HG02840 (cell line): ENCODE results near the gene CEP295NL.
"Not testable (repeated sequence)": the region's sequence is repeated elsewhere in the genome, so short reads cannot be mapped to it uniquely, and the experiment has no call there.

Experiments used
- ATAC-seq: cut with Tn5 transposase; IDR thresholded peaks from one replicate; pipeline ENCODE4 v1.9.1; 2021; ENCODE audit warnings: mild to moderate bottlenecking, moderate library complexity, moderate number of reproducible peaks; ENCODE audit not compliant: unreplicated experiment, low FRiP score

CEP295NL gene

DNA sequence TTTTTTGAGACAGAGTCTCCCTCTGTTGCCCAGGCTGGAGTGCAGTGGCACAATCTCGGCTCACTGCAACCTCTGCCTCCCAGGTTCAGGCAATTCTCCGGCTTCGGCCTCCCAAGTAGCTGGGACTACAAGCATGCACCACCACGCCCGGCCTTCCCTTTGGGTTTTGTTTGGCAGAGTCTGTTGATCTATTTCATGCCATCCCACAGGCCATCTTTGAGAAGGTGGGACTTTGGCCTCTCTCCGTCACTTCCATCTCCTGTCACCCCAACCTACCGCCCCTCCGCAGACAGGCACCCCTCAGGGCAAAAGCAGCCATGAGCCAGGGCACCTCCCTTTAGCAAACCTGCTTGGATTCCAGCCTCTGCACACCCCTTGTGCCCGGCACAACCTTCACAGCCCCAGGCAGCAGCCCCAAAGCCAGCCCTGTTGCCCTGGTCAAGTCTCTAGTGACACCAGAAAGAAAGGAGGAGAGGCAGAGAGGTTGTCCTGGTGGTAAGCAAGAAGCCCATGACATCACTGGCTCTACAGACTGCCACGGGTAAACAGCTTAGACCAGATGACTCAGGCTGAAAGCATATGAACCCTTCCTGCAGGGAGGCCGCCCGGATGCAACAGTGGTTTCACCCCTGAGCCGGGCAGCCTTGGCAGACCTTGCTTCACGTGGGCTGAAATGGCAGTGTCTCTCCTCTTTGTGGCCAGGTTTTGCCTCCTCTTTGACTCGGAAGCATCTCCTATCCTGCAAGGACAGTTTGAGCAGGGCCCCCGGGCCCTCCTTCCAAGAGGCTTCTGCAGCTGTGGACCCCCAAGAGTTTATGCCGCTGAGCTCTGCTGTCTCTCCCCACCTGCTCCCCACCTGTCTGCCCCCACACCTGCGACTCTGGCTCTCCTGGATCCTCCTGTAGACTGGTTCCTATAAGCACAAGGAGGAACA, 30.3 kb upstream of the CEP295NL start:
- no peak for ATAC-seq

DNA sequence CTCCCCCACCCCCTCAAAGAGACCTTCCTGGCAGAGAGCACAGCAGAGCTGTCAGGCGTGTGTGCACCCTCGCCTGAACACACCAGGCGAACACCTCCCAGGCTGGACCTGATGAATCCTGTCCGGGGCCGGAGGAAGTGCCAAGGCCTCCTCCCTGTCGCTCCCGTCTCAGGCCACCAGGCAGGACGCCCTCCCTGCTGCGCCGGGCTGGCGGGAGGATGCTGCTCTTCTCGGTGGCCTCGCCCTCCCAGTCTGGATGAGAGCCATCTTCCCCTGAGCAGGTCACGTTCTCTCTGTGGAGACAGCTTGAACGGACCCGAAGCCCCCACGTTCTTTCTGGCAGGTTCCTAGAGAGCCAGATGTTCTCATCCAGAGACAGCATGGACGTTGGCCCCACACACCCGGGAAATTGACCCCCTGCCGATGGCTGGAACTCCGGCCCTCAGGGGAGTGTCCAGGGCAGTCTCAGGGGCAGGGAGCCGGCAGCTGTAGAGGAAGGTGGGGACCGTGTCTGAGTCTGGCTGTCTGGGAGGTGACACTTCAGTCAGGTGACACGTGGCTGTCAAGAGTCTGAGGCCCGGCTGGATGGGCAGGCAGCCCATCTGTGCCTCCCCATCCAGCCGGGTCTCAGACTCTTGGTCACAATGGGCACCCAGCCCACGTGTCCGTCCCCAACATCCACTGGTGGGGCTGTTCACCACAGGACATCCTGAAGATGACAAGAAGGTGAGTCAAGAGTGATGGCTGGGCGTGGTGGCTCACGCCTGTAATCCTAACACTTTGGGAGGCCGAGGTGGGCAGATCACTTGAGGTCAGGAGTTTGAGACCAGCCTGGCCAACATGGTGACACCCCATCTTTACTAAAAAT, 27.1 kb upstream of the CEP295NL start:
- no peak for ATAC-seq

DNA sequence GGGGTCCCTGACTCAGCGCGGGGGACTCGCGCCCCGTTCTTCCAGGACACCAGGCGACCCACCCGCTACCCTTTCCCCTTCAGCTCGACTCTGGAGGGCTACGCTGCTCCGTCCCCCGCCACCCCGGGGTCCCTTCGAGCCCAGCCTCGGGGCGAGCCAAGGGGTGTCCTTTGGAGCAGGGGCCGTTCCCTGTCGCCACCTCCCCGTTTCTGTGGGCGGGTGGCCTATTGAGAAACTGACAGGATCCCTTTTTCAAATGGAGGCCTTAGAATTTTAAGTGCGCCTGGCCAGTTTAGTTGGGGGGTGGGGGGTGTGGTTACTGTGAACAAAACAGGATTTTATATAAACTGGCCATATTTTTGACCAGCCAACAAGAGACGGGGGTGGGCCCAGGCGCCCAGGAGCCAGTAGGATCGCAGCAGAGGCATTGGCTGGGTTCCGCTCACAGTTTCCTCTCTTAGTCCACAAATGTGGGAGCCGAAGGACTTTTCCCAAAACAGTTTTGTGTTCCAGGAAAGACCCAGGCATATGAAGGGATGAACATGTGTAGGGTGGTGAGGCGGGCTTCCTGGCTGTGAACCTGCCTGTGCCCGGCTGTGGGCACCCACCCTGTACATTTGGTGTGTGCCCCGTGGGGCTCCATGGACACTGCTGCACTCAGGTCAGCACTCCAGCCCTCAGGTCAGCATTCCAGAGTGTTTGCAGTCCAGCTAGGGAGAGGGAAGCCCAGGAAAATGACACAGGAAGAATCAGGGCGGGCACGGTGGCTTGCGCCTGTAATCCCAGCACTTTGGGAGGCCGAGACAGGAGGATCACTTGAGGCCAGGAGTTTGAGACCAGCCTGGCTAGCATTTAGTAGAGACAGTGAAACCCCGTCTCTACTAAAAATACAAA, 22.9 kb upstream of the CEP295NL start:
- ATAC-seq = no peak

DNA sequence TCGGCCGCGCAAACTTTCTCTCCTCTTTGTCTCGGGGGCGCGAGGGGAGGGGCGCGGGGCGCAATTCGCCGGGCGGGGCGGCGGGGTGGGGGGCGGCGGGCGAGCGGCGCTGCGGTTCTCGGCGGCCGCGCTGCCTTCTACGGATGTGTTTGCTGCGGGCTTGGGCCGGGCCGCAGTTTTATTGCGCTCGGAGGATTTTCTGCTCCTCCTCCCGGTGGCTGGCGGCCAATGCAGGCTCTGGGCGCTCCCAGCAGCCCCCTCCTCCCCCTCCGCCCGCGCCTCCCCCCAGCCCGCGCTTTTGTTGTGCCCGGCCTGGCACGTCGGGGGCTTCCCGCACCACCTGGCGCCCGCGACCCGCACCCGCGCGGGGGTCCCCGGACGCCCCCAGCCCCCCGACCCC, 22.2 kb upstream of the CEP295NL start, which contains the start of gene TIMP2:
TIMP2 (minus strand) TSS at position 154 of the 400 bp plus-strand sequence. CDS start 299 bp downstream, outside the sequence.
- no peak for ATAC-seq

DNA sequence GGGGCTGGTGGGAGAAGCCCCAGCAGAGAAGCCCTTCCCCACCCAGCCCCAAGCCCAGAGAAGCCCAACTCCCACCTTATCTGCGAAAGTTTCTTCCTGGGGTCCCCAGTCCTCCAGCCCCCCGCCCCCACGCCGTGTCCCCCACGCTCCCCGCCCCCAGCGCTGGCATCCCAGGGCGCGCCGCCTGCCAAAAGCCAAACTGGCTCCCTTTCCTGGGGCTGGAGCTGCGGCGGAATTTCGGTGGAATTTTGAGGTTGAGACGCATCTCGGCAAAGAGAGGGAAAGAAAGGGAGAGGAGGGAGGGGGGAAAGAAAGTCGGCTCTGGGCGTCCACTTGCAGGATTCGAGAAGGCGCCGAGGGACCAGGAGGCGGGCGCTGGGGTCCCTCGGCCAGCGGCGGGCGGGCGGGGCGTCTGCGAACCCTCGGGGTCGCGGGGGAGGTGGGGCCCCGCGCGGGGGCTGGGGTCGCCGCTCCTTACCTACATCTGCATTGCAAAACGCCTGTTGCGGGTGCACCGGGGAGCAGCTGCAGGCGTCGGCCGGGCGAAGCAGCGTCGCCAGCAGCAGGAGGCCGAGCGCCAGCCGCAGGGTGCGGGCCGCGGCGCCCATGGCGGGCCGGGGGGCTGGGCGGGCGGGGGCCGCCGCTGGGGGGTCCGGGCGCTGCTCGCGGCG, 21.6 kb upstream of the CEP295NL start:
- ATAC-seq = no peak

DNA sequence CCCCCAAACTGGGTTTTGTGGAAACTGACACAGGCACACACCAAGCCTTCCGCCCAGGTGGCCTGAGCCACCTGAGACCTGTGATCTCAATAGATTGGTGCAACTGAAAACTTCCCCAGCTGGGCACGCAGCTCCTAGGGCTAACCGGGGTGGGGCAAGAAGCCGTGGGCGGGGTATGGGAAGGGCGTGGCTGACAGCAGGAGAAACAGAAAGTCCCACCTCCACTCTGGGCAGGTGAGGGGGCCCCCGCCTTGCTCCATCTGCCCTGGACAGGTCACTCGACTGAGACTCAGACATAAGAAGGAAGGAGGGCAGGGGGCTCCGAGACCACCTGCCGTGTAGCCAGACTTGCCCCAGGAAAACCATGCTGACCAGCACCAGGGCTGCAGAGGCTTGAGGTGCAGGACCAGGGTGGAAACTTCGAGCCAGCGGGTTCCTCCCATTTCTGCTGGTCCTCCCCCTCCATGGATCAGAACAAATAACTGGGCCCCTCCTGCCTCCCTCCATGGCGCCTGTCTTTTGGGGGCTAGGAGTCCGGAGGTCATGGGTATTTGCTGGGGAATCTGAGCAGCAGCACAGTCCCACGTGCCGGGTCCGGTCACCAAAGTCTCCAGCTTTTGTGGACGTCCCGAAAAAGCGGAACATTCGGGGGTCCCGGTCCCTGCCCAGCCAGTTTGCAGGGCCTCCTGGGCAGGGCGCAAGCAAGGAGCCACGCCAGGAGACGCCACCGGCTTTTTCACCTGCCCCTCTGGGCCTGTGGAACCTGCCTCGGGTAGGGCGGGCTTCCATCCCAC, 20.9 kb upstream of the CEP295NL start:
- ATAC-seq = no peak

DNA sequence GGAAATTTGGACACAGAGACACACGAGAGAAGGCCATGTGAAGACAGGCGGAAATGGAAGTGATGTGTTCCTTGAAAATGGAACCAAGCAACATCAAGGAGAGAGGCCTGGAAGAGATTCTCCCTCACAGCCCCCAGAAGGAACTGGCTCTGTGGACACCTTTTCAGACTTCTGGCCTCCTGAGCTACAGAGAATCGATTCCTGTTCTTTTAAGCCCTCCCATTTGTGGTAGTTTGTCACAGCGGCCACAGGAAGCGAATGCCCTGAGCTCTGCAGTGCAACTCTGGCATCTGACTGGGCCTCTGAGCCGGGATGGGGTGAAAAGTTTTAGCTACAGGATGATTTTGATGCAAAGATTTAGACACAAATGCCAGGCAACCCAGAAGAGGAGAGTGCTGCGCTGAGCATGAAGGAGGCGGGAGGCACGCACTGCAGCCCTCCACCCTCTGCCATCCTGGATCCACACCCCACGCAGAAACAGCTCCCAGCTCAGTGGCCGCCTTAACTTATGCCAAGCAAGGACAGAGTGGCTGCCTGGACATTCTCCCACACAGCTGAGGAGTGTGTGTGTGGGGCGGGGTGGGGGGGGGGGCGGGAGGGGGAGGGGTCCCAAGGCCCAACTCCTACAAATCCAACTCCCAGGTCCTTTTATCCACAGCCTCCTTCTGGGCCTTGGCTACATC, 20.0 kb upstream of the CEP295NL start:
- ATAC-seq = no peak

DNA sequence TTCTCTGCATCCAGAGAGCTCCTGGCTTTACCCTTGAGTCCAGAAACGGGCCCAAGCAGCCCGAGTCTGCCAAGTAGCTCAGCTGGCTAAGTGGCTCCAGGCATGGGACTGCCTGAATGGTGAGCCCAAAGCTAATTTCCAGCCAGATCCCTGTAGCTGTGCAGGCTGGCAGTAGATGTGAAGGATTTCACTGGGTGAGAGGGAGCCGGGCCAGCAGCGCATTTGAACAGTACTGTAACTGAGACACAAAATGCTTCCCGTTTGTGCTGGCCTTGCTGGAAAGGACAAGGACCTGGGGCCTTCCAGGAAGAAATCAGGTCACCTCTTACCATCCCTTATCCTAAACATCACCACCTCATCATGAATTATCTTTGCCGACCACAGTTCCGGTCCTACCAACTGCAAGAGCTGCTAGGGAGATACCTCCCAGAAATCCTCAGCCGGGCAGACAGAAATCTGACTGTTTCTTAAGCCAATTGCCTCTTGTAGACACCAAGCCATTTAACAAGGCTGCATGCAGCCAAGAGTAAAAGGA, 18.5 kb upstream of the CEP295NL start:
- no peak for ATAC-seq

DNA sequence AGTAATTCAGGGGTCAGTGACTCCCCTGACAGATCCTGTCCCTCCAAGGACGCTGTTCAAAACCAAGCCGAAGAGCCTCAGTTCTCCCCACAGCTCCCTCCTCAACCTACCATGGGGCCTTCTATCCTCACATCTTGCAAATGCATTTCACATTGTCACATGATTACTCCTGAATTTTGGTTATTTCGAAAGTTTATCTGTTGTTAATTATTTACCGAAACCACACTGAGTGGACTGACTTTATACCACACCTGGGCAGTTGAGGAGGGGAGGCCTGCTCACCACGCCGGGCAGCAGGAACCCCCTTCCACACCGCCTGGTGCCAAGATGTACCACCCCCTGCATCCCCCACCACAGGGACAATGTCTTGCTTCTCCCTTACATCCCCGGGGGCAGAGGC, 17.5 kb upstream of the CEP295NL start:
- ATAC-seq = no peak

DNA sequence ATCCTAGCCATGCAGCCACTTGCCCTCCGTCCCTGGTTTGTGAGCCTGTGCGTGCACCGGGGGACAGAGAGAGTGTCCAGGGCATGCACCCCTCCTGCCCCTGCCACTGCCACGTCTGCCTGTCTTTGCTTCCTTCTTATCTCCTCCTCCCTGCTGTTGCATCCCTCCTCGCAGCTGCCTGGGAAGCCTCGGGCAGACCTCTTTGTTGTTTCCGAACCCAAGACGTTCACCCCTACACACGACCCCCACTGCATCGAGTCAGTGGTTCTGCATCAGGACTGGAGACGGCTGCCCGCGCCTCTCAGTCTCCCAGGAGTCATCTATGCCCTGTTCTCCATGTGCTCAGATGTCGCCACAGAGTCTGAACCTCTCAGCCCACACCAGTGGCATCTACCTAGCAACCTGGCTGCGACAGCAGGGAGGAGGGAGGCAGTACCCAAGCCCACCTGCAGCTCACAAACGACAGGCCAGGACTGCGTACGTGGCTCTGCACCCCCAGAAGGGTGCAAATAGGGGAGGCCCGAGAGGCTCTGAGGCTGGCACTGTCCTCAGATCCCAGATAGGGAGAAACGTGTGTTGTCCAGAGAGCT, 17.0 kb upstream of the CEP295NL start:
- no peak for ATAC-seq

DNA sequence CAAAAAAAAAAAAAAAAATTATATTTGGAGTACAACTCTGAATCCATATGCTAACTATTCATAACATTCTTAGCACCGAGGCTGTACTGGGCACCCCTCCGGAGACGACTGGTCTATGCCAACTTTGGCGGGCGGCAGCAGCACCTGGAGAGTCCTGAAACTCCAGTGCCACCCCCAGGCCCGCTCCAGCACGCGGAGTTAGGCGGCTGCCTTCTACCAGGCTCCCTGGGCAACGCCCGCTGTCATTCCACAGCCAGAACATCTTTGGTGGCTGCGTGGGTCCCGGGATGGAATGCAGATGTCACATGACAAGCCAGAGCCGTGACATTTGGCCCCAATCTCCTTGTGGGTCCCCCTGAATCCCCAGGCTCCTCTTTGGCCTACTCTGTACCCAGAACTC, 16.0 kb upstream of the CEP295NL start:
- no peak for ATAC-seq

DNA sequence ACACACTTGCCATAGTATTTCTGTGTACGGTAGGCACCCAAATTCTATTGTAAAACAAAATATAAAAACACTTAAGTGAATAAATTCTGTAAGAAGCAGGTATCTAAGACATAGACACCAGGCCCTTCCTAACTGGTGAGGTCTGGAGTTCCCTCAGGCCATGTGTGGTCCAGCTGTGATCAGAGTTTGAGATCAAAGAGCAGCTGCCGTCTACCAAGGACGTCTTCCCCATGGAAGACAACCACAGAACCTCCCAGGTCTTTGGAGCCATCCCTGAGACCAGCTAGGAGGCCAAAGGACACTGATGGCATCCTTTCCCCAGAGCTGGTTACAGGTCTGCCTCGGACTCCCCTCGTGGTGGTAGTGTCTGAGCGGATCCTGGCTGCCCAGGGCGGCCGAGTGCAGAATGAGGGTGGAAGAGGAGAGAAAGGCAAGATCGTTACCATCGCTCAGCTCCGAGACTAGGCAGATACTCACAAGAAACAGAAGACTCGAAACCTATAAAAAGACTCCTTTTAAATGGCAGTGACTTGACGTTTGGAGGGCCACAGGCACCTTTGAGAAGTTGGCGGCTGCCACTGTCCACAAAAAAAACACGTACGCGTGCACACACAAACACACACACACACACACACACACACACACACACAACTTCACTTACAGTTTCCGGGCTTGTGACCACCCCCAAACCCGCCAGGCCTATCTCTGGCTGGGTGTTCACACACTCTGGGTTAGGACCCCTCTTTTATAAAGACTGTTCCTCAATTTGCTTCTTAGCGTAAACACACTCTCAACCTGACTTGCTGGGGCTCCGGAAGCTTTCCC, 14.7 kb upstream of the CEP295NL start:
- ATAC-seq = no peak

DNA sequence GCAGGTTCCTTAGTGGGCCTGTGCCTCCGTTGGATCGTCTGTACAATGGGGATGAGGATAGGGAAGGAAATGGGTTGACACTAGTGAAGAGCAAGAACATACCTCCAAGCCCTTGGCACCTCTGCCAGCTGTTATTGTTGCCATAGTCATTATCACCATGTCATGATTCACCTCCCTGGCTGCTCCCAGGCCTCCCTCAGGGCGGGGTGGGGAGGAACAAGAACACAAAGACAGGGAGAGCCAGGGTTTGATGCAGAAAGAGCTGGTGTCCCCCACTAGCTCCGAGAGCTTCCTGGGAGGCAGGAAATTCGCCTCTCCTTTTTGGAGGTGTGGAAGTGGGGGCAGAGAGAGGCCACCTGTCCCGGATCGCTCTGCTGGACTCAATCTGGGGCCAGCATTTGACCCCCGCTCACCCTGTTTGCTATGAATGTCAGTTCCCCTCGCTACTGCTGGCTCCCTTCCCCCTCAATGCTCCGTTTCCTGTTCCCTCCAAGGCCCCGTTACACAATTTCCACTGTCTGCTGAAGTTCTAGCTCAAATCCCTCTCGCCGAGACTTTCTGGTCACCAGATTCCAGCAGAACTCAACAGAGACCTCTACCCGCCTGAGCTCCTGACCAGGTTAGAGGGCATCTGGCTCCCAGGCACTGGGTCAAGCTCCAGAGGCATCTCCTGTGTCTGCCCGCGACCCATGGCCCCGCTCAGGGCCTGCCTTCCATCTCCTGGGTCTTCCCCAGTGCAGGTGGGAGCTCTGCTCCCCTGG, 13.1 kb upstream of the CEP295NL start:
- ATAC-seq = no peak

DNA sequence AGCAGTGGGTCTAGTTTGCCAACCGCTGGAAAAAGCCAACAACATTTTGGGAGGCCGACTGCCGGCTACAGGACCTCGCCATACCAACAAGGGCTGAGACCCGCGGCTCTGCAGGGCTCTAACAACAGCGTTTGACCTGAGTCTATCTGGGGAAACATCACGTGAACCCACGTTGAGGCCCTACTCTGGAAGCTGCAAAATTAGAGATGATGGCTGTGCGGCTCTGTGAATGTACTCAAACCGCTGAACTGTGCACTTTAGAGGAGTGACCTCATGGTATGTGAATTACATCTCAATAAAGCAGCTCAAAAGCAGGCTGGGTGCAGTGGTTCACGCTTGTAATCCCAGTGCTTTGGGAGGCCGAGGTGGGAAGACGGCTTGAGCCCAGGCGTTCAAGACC, 10.1 kb upstream of the CEP295NL start:
- ATAC-seq = no peak

DNA sequence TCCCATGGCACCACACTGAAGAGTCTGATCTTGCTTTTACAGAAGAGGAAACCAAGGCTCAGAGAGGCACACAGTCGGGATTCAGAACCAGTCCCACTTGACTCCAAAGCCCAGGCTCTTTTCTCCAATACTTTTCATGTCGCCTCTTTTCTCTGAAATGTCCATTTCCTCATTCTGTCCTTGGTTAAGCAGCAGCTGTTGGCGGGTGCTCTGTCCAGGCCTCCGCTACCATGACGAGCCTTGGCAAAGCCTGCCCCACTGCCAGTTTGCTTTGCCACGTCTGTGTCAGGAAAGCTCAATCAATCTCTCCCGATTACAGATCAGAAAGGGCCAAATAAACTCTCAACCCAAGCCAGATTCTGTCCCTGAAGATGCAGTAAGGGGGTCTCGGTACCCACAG, 9.1 kb upstream of the CEP295NL start:
- no peak for ATAC-seq

DNA sequence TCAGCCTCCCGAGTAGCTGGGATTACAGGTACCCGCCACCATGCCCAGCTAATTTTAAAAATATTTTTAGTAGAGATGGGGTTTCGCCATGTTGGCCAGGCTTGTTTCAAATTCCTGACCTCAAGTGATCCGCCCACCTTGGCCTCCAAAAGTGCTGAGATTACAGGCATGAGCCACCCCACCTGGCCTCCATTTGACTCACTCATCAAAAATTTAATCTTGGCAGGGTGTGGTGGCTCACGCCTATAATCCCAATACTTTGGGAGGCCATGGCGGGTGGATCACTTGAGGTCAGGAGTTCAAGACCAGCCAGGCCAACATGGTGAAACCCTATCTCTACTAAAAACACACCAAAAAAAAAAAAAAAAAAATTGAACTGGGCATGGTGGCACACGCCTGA, 8.5 kb upstream of the CEP295NL start:
- ATAC-seq = not testable (repeated sequence)
